T-helper 1 cell treated with Interleukin-12 subunit alpha and Interleukin-12 subunit beta and Interleukin-4 antibody, amounts not matched to agents 30 ng/mL and 1 ng/mL, for 36 hours (primary cell): ENCODE measurements around the gene CRIM1. TPM values are rescaled to one million over a fixed set of nuclear protein-coding genes. Genes with fewer than 3 reads are reported as not detected.
"Not testable (repeated sequence)": the region's sequence is repeated elsewhere in the genome, so short reads cannot be mapped to it uniquely, and the experiment has no call there.

Source experiments
- intact Hi-C: fragments of 100-400 bp; cut with micrococcal nuclease; formaldehyde crosslinking; loops from one replicate; pipeline ENCODE4 v1.15.1; 2024
- total RNA-seq: library from RNA; stranded (reverse); gene quantifications from 2 replicates; pipeline ENCODE4 v1.2.3, GENCODE V29; 2022

CRIM1 gene
- total RNA-seq, 1 donor from 2014 or later: 11.4 TPM

DNA sequence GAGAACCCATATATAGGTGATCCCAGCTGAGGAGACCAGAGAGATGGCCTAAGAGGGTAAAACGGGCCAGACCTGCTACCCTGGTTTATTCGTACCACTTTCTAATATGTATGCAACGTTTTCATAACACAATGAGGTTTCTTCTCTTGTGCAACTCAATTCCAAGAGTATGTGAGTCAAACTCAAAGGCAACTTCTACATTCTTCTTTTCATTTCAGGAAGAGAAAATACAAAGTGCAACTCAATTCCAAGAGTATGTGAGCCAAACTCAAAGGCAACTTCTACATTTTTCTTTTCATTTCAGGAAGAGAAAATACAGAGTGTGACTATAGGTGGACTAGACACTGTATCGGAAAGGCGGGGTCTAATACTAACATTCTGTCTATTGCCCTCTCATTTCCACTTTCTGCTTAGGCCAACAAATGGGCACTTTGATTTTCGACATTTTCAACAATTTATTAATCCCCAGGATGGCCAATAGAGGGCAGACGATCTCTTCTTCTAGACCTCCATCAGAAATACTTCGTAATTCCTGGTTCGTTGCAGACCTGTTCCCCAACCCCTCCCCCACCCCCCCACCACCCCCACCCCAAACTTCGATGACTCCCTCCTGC lies 3.7 kb upstream of the CRIM1 start:
- intact Hi-C loops: loop anchor here (1.0 to 5.0 kb wide), 7 partner anchors 111 to 433 kb away; no protein-coding TSS in a partner anchor

GRCh38 chr2:36352701-36353100 lies 2.9 kb upstream of the CRIM1 start:
- intact Hi-C loops: loop anchor here (1.0 to 5.0 kb wide), 7 partner anchors 112 to 433 kb away; no protein-coding TSS in a partner anchor

GRCh38 chr2:36354811-36355150 lies 797 bp upstream of the CRIM1 start:
- intact Hi-C loops: loop anchor here (5.0 kb wide), 3 partner anchors 108 to 472 kb away; no protein-coding TSS in a partner anchor

- intact Hi-C loops: loop anchor here (5.0 kb wide), 2 partner anchors 106 to 474 kb away; no protein-coding TSS in a partner anchor
Observed at GRCh38 chr2:36355890-36356297, 316 bp downstream of the CRIM1 start.

DNA sequence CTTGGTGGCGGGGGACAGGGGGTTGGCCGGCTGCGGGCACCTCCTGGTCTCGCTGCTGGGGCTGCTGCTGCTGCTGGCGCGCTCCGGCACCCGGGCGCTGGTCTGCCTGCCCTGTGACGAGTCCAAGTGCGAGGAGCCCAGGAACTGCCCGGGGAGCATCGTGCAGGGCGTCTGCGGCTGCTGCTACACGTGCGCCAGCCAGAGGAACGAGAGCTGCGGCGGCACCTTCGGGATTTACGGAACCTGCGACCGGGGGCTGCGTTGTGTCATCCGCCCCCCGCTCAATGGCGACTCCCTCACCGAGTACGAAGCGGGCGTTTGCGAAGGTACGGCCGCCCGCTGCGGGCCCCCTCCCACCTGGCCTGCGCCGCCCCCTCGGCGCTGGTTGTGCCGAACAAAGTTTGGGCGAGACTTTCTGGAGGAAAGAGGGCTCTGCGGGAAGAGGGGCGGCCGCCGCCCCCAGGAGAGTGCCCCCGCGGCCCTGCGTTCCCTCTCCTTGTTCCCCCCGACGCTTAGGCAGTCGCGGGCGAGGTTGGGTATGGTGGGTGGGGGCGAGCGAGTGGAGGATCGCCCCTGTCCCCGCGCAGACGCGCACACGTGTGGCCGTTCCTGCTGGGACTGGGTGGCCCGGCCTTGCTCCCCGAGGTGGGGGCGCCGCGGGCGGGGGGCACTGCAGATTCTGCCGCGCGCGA lies 866 bp downstream of the CRIM1 start:
- intact Hi-C loops: loop anchor here (5.0 kb wide), 2 partner anchors 106 to 474 kb away; no protein-coding TSS in a partner anchor

GRCh38 chr2:36356990-36357846 lies 1.6 kb downstream of the CRIM1 start:
- intact Hi-C loops: loop anchor here (1.0 to 5.0 kb wide), 3 partner anchors 105 to 475 kb away; no protein-coding TSS in a partner anchor

- intact Hi-C loops: loop anchor here (1.0 to 5.0 kb wide), 3 partner anchors 104 to 476 kb away; no protein-coding TSS in a partner anchor
Observed at GRCh38 chr2:36357847-36358659, 2.5 kb downstream of the CRIM1 start.

- intact Hi-C loops: loop anchor here (1.0 to 5.0 kb wide), 3 partner anchors 103 to 477 kb away; no protein-coding TSS in a partner anchor
Observed at GRCh38 chr2:36359067-36359466, 3.5 kb downstream of the CRIM1 start.

DNA sequence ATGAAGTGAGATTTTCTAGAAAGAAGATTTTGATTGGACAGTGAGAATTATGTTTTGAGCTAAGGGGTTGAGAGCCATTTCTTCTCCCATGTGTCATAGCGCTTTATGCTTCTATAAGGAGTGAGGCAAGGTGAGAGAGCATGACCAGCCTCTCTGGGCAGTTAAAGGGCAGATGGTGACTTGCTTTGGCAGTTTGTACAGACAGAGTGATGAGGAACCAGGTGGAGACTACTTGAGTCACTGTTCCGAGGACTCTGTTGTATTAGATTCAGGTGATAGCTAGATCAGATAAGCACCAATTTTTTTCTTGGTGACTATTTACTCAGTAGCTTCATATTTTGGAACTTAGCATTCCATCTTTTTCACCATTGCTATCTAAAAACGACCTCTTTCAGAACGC lies 4.5 kb downstream of the CRIM1 start:
- intact Hi-C loops: no loop called here

DNA sequence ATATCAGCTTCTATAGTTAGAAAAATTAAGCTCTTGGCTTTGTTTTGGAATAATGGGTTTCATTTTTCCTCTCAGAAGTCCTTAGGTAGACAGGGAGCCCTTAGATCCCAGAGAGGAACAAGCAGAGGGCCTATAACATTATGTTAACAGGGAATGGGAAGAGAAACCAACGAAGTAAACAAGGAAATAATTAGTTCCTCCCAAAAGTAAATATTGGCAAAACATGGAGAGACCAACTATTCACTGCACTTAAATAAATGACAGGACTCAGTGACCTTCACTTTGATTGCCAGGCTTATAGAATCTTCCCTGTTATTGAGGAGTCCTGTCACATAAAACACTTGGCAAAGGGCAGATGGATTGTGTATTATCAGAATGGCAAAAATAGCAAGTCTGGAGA lies 5.3 kb downstream of the CRIM1 start:
- intact Hi-C loops: no loop called here

GRCh38 chr2:36361396-36361795 lies 5.8 kb downstream of the CRIM1 start:
- intact Hi-C loops: no loop called here

DNA sequence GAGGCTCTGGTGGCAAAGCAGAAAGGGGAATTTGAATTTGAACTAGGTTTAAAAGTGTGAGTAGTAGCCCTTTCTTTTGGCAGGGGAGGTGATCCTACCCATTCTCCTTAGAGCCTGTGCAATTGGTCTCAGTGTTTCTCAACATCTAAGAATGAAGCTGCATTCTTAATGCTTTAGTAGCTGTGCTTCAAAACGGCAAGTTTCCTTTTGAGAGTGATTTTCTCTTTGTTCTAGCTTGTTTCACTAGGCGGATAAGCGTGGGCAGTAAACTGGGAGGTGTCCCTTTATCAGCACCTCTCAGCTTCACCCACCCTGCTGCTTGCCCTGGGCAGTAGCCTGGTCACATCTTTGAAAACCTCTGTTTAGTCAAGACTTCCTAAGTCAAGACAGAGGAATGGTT lies 6.7 kb downstream of the CRIM1 start:
- intact Hi-C loops: no loop called here

- intact Hi-C loops: not testable (repeated sequence)
Observed at GRCh38 chr2:36363085-36363484, 7.5 kb downstream of the CRIM1 start.

GRCh38 chr2:36366491-36367120 lies 11.0 kb downstream of the CRIM1 start:
- intact Hi-C loops: no loop called here

DNA sequence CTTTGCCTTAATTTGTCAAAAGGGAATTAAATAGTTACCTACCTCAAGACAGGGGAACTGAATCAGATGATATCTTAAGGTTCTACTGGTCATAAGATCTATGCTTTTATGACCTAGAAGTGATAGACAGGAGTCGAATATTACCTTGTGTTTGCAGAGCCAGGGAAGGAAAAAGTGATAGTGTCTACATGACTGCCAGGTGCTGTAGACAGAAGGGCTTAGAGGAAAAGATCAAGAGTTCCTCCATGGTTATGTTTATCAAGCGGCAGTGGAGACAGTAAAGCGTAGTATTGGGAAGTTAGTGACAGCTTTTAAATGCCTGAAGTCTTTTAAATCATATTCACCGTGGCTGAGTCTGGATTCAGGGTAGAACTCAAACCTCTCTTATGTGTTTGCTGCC lies 11.9 kb downstream of the CRIM1 start:
- intact Hi-C loops: no loop called here

DNA sequence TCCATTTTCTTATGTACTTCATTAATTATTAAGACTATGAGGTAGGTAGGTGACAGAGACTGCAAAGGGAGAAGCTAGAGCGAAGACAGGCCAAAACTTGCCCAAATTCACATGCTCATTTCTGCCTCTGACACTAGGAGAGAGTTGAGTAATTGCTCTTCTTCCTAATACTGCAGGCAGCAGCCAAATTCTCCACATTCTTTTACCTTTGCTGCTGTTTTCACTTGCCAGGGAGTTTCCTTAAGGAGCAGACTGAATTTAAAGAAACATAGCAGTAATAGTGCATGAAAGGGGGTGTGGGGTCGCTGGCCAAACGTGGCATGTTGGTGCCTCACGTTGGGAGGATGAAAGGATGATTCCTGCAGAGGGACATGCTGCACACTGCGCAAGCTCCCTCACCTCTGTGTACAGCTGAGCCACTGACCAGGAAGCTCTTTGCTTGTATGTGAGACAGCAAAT lies 12.3 kb downstream of the CRIM1 start:
- intact Hi-C loops: no loop called here

GRCh38 chr2:36368438-36368837 lies 12.9 kb downstream of the CRIM1 start:
- intact Hi-C loops: no loop called here

GRCh38 chr2:36369163-36369562 lies 13.6 kb downstream of the CRIM1 start:
- intact Hi-C loops: no loop called here

GRCh38 chr2:36369716-36370115 lies 14.1 kb downstream of the CRIM1 start:
- intact Hi-C loops: no loop called here

GRCh38 chr2:36370281-36370680 lies 14.7 kb downstream of the CRIM1 start:
- intact Hi-C loops: no loop called here
